H1 (cell line): ENCODE data around the gene NFIX.

Source experiments
- EGR1 ChIP-seq: IDR thresholded peaks from 2 replicates; pipeline ENCODE4 v1.6.1; 2011; ENCODE audit warnings: low read depth, low read length, borderline replicate concordance
- GABPA ChIP-seq: IDR thresholded peaks from 2 replicates; pipeline ENCODE4 v1.6.1; 2011; ENCODE audit warnings: mild to moderate bottlenecking, low read length, moderate library complexity, borderline replicate concordance; ENCODE audit not compliant: insufficient read depth
- POLR2A ChIP-seq, 2 experiments: IDR thresholded peaks; 1 replicate in 1 of 2; 2 replicates in 1 of 2; pipeline ENCODE4 v1.6.1; 2011; ENCODE audit warnings: low read depth in 2 of 2, low read length in 2 of 2, mild to moderate bottlenecking in 2 of 2; ENCODE audit errors: control extremely low read depth in 1 of 2
- POLR2AphosphoS5 ChIP-seq: IDR thresholded peaks from 2 replicates; pipeline ENCODE4 v1.6.1; 2011; ENCODE audit warnings: low read depth, low read length
- TF ChIP-seq, protein P1 (sequence below): IDR thresholded peaks from 2 replicates; pipeline ENCODE4 v1.6.1; 2011; ENCODE audit warnings: low read length, improper control_type of control experiment
- TF ChIP-seq, protein P2 (sequence below), 3 experiments: IDR thresholded peaks; 1 replicate in 2 of 3; 2 replicates in 1 of 3; pipeline versions ENCODE4 v1.5.1 to v1.6.1; 2011; ENCODE audit warnings: low read length in 3 of 3, mild to moderate bottlenecking in 3 of 3, inconsistent platforms in 2 of 3, low read depth in 1 of 3, moderate library complexity in 1 of 3; ENCODE audit not compliant: insufficient read depth in 1 of 3; ENCODE audit errors: control extremely low read depth in 1 of 3

DNA sequence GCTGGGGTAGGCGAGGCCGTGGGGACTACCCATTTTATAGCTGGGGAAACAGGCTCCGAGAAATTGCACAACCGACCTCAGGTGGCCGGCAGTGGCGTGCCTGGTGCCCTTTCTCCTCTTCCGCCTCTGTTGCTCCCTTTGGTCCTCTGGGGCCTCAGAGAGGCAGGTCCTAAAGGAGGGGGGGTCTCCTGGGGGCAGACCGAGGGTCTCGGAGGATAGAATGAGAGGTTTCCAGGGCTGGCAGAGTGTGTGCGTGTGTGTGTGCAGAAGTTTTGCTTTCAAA is 143.6 kb downstream of the NFIX start:
- TF ChIP-seq, protein P1, sequence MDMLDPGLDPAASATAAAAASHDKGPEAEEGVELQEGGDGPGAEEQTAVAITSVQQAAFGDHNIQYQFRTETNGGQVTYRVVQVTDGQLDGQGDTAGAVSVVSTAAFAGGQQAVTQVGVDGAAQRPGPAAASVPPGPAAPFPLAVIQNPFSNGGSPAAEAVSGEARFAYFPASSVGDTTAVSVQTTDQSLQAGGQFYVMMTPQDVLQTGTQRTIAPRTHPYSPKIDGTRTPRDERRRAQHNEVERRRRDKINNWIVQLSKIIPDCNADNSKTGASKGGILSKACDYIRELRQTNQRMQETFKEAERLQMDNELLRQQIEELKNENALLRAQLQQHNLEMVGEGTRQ, result no peak
- TF ChIP-seq, protein P2, sequence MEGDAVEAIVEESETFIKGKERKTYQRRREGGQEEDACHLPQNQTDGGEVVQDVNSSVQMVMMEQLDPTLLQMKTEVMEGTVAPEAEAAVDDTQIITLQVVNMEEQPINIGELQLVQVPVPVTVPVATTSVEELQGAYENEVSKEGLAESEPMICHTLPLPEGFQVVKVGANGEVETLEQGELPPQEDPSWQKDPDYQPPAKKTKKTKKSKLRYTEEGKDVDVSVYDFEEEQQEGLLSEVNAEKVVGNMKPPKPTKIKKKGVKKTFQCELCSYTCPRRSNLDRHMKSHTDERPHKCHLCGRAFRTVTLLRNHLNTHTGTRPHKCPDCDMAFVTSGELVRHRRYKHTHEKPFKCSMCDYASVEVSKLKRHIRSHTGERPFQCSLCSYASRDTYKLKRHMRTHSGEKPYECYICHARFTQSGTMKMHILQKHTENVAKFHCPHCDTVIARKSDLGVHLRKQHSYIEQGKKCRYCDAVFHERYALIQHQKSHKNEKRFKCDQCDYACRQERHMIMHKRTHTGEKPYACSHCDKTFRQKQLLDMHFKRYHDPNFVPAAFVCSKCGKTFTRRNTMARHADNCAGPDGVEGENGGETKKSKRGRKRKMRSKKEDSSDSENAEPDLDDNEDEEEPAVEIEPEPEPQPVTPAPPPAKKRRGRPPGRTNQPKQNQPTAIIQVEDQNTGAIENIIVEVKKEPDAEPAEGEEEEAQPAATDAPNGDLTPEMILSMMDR (IDR thresholded peaks at IDR 0.05; ENCODE audit: control extremely low read depth in 1 of 3, insufficient read depth in 1 of 3, low read depth in 1 of 3, low read length in 3 of 3), result no peak
- no peak for TF ChIP-seq GABPA
- no peak for TF ChIP-seq EGR1
- TF ChIP-seq POLR2AphosphoS5, result no peak
- TF ChIP-seq POLR2A (IDR thresholded peaks at IDR 0.05; ENCODE audit: control extremely low read depth in 1 of 2, low read depth in 2 of 2, low read length in 2 of 2), result no peak
